H1 (cell line): ENCODE results near the gene CNOT6. TPM values are rescaled to one million over a fixed set of nuclear protein-coding genes. Genes with fewer than 3 reads are reported as not detected.

Experiments
- EP300 ChIP-seq, 2 experiments: IDR thresholded peaks; 1 replicate in 1 of 2; 2 replicates in 1 of 2; pipeline ENCODE4 v1.6.1; 2011 to 2012; ENCODE audit warnings: low read depth in 2 of 2, low read length in 2 of 2, mild to moderate bottlenecking in 2 of 2, borderline replicate concordance in 1 of 2, inconsistent platforms in 1 of 2, moderate library complexity in 1 of 2
- polyA plus RNA-seq, 7 experiments: library from polyadenylated mRNA; depleted of rRNA in 3 of 7; stranded (reverse) in 5 of 7; unstranded in 2 of 7; fragments of >200 nt in 5 of 7; fragments of 200-250 nt in 2 of 7; gene quantifications; 1 replicate in 5 of 7; 2 replicates in 1 of 7; 4 replicates in 1 of 7; pipeline versions ENCODE4 v1.2.1 to v1.2.3, GENCODE V29; 2011 to 2013; ENCODE audit warnings: missing spikeins in 2 of 7, mixed read lengths in 2 of 7
- total RNA-seq: library from RNA; stranded (reverse); fragmentation: NEBNext Ultra II Directional; extraction: Animal tissue kit (Norgen Biotek cat#: 25700); gene quantifications from 2 replicates; pipeline ENCODE4 v1.2.1, GENCODE V29; 2021
- TF ChIP-seq, protein P1 (sequence below): fragments of 300-600 bp; sonication (generic); IDR thresholded peaks from 2 replicates; pipeline ENCODE4 v1.7.1; 2012; ENCODE audit warnings: low read length, moderate library complexity, mild to moderate bottlenecking, inconsistent platforms; ENCODE audit not compliant: insufficient replicate concordance

CNOT6 gene
- total and polyA plus RNA-seq, 2 of the 8 experiments (the other 6 are each of a cell fraction or from before 2014, with no cell fraction given), result 10.7 to 45.4 TPM

- TF ChIP-seq, protein P1, sequence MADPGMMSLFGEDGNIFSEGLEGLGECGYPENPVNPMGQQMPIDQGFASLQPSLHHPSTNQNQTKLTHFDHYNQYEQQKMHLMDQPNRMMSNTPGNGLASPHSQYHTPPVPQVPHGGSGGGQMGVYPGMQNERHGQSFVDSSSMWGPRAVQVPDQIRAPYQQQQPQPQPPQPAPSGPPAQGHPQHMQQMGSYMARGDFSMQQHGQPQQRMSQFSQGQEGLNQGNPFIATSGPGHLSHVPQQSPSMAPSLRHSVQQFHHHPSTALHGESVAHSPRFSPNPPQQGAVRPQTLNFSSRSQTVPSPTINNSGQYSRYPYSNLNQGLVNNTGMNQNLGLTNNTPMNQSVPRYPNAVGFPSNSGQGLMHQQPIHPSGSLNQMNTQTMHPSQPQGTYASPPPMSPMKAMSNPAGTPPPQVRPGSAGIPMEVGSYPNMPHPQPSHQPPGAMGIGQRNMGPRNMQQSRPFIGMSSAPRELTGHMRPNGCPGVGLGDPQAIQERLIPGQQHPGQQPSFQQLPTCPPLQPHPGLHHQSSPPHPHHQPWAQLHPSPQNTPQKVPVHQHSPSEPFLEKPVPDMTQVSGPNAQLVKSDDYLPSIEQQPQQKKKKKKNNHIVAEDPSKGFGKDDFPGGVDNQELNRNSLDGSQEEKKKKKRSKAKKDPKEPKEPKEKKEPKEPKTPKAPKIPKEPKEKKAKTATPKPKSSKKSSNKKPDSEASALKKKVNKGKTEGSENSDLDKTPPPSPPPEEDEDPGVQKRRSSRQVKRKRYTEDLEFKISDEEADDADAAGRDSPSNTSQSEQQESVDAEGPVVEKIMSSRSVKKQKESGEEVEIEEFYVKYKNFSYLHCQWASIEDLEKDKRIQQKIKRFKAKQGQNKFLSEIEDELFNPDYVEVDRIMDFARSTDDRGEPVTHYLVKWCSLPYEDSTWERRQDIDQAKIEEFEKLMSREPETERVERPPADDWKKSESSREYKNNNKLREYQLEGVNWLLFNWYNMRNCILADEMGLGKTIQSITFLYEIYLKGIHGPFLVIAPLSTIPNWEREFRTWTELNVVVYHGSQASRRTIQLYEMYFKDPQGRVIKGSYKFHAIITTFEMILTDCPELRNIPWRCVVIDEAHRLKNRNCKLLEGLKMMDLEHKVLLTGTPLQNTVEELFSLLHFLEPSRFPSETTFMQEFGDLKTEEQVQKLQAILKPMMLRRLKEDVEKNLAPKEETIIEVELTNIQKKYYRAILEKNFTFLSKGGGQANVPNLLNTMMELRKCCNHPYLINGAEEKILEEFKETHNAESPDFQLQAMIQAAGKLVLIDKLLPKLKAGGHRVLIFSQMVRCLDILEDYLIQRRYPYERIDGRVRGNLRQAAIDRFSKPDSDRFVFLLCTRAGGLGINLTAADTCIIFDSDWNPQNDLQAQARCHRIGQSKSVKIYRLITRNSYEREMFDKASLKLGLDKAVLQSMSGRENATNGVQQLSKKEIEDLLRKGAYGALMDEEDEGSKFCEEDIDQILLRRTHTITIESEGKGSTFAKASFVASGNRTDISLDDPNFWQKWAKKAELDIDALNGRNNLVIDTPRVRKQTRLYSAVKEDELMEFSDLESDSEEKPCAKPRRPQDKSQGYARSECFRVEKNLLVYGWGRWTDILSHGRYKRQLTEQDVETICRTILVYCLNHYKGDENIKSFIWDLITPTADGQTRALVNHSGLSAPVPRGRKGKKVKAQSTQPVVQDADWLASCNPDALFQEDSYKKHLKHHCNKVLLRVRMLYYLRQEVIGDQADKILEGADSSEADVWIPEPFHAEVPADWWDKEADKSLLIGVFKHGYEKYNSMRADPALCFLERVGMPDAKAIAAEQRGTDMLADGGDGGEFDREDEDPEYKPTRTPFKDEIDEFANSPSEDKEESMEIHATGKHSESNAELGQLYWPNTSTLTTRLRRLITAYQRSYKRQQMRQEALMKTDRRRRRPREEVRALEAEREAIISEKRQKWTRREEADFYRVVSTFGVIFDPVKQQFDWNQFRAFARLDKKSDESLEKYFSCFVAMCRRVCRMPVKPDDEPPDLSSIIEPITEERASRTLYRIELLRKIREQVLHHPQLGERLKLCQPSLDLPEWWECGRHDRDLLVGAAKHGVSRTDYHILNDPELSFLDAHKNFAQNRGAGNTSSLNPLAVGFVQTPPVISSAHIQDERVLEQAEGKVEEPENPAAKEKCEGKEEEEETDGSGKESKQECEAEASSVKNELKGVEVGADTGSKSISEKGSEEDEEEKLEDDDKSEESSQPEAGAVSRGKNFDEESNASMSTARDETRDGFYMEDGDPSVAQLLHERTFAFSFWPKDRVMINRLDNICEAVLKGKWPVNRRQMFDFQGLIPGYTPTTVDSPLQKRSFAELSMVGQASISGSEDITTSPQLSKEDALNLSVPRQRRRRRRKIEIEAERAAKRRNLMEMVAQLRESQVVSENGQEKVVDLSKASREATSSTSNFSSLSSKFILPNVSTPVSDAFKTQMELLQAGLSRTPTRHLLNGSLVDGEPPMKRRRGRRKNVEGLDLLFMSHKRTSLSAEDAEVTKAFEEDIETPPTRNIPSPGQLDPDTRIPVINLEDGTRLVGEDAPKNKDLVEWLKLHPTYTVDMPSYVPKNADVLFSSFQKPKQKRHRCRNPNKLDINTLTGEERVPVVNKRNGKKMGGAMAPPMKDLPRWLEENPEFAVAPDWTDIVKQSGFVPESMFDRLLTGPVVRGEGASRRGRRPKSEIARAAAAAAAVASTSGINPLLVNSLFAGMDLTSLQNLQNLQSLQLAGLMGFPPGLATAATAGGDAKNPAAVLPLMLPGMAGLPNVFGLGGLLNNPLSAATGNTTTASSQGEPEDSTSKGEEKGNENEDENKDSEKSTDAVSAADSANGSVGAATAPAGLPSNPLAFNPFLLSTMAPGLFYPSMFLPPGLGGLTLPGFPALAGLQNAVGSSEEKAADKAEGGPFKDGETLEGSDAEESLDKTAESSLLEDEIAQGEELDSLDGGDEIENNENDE, result no peak
- TF ChIP-seq EP300 (IDR thresholded peaks at IDR 0.05; ENCODE audit: borderline replicate concordance in 1 of 2, low read depth in 2 of 2, low read length in 2 of 2), result no peak
These were observed 113.8 kb downstream of the CNOT6 start (continued) for GRCh38 chr5:180607861-180608571.
